ENCODE measurements around the gene PGLYRP3.

- TF ChIP-seq POLR2A (IDR thresholded peaks at IDR 0.05; ENCODE audit: extremely low read depth, insufficient read length) (no peak), CTCF (IDR thresholded peaks at IDR 0.05; ENCODE audit: low read depth, low read length) (no peak), MYC (IDR thresholded peaks at IDR 0.05; ENCODE audit: low read depth, low read length) (no peak)
Measured at GRCh38 chr1:153322568-153322967, 9.8 kb upstream of the PGLYRP3 start.
